HCT116 (cell line): ENCODE results near the gene MAML3. TPM values are rescaled to one million over a fixed set of nuclear protein-coding genes. Genes with fewer than 3 reads are reported as not detected.

Experiments used
- ATAC-seq: fragments of 200-7000 bp; cut with Tn5 transposase; 2 replicates; pipeline ENCODE4 v1.9.1; 2020; ENCODE audit warnings: mild to moderate bottlenecking, moderate library complexity
- BruUV-seq: library from RNA; stranded (reverse); fragments of 400-500 nt; replicated peaks from 2 replicates; lab custom pipeline; 2021; lab: Mats Ljungman, UMichigan
- CTCF ChIA-PET: fragments of 300-600 bp; sonication (Branson Sonifier 250); formaldehyde crosslinking; loops from one replicate; lab custom pipeline; 2021; ENCODE audit warnings: antibody characterized with exemption; lab: Charles Lee
- POLR2A ChIA-PET: fragments of 300-600, 350-600 bp; sonication (Branson Sonifier 250); formaldehyde crosslinking; loops from one replicate; lab custom pipeline; 2021; ENCODE audit warnings: antibody characterized with exemption; lab: Charles Lee
- RAD21 ChIA-PET, 2 experiments: fragments of 300-600 bp; sonication (Branson Sonifier 250); formaldehyde crosslinking; loops; one replicate each; lab custom pipeline; 2023; ENCODE audit warnings: low total read pairs in 2 of 2; ENCODE audit not compliant: uncharacterized antibody in 2 of 2, unreplicated experiment in 2 of 2, low non-redundant PET in 1 of 2; lab: Charles Lee
- DNase-seq: peaks from one replicate; pipeline ENCODE4 v3.0.0-alpha.2; 2010; ENCODE audit warnings: low read depth, low spot score
- H2AFZ ChIP-seq: fragments of 200-600 bp; shearing (Covaris generic), sonication (generic); 2 replicates; pipeline ENCODE4 v1.6.1; 2017; ENCODE audit warnings: low read depth, mixed run types, mixed read lengths, antibody characterized with exemption, low read length; ENCODE audit not compliant: poor library complexity, severe bottlenecking
- H3K27ac ChIP-seq: 2 replicates; pipeline ENCODE4 v1.5.1; 2012; ENCODE audit warnings: low read depth, low read length
- H3K27me3 ChIP-seq: fragments of 200-600 bp; sonication (generic); 2 replicates; pipeline ENCODE4 v1.6.1; 2016; ENCODE audit warnings: mixed run types, low read length, mixed read lengths; ENCODE audit not compliant: insufficient read depth
- H3K36me3 ChIP-seq, 2 experiments: fragments of 200-500 bp in 1 of 2; fragments of 200-600 bp in 1 of 2; sonication (Bioruptor generic) in 1 of 2; sonication (generic) in 1 of 2; 2 replicates each; pipeline versions ENCODE4 v1.5.1 to v1.6.1; 2014 to 2016; ENCODE audit warnings: low read length in 2 of 2, inconsistent platforms in 1 of 2, mixed read lengths in 1 of 2, mixed run types in 1 of 2; ENCODE audit not compliant: insufficient read depth in 2 of 2, control insufficient read depth in 1 of 2
- H3K4me1 ChIP-seq, 2 experiments: fragments of 200-600 bp in 1 of 2; sonication (generic) in 1 of 2; 2 replicates each; pipeline versions ENCODE4 v1.5.1 to v1.6.1; 2012 to 2017; ENCODE audit warnings: low read length in 2 of 2, inconsistent platforms in 1 of 2, mild to moderate bottlenecking in 1 of 2, mixed read lengths in 1 of 2, mixed run types in 1 of 2, moderate library complexity in 1 of 2; ENCODE audit not compliant: insufficient read depth in 2 of 2, control insufficient read depth in 1 of 2
- H3K4me2 ChIP-seq: fragments of 200-600 bp; sonication (generic); 2 replicates; pipeline ENCODE4 v1.6.1; 2017; ENCODE audit warnings: mixed run types, low read length, mixed read lengths
- H3K4me3 ChIP-seq, 2 experiments: fragments of 200-600 bp in 1 of 2; sonication (generic) in 1 of 2; replicated peaks in 1 of 2; 2 replicates each; pipeline ENCODE4 v1.5.1; 2011 to 2016; ENCODE audit warnings: low read length in 2 of 2, control low read depth in 1 of 2, low read depth in 1 of 2, mild to moderate bottlenecking in 1 of 2, mixed read lengths in 1 of 2, mixed run types in 1 of 2
- H3K79me2 ChIP-seq: fragments of 200-600 bp; sonication (generic); 2 replicates; pipeline ENCODE4 v1.6.1; 2017; ENCODE audit warnings: mild to moderate bottlenecking, mixed run types, low read length, moderate library complexity, mixed read lengths; ENCODE audit not compliant: insufficient read depth
- H3K9ac ChIP-seq: fragments of 200-600 bp; sonication (generic); 2 replicates; pipeline ENCODE4 v1.6.1; 2016; ENCODE audit warnings: low read length, mixed read lengths
- H3K9me2 ChIP-seq: fragments of 200-600 bp; sonication (generic), shearing (Covaris generic); 2 replicates; pipeline ENCODE4 v1.6.1; 2017; ENCODE audit warnings: mixed run types, mild to moderate bottlenecking, moderate library complexity; ENCODE audit not compliant: insufficient read depth
- H3K9me3 ChIP-seq, 2 experiments: fragments of 200-500 bp in 1 of 2; fragments of 200-600 bp in 1 of 2; sonication (Bioruptor generic) in 1 of 2; sonication (generic) in 1 of 2; 2 replicates each; pipeline ENCODE4 v1.6.1; 2014 to 2017; ENCODE audit warnings: low read length in 2 of 2, mixed read lengths in 2 of 2, inconsistent platforms in 1 of 2, low read depth in 1 of 2, mild to moderate bottlenecking in 1 of 2, mixed run types in 1 of 2, moderate library complexity in 1 of 2; ENCODE audit not compliant: control insufficient read depth in 1 of 2, insufficient read depth in 1 of 2
- H4K20me1 ChIP-seq: fragments of 200-600 bp; sonication (generic), shearing (Covaris generic); 2 replicates; pipeline ENCODE4 v1.6.1; 2017; ENCODE audit warnings: mixed run types, mild to moderate bottlenecking, moderate library complexity; ENCODE audit not compliant: insufficient read depth
- EGR1 ChIP-seq: IDR thresholded peaks from 2 replicates; pipeline ENCODE4 v1.6.1; 2012; ENCODE audit warnings: low read depth
- MAX ChIP-seq: IDR thresholded peaks from 2 replicates; pipeline ENCODE4 v1.6.1; 2012
- POLR2AphosphoS5 ChIP-seq: IDR thresholded peaks from 2 replicates; pipeline ENCODE4 v1.6.1; 2011; ENCODE audit warnings: mild to moderate bottlenecking, low read depth, low read length, moderate library complexity
- SIN3A ChIP-seq: IDR thresholded peaks from 2 replicates; pipeline ENCODE4 v1.6.1; 2012; ENCODE audit warnings: low read depth
- SP1 ChIP-seq: IDR thresholded peaks from 2 replicates; pipeline ENCODE4 v1.6.1; 2012; ENCODE audit warnings: low read depth
- SRF ChIP-seq: IDR thresholded peaks from 2 replicates; pipeline ENCODE4 v1.6.1; 2012; ENCODE audit warnings: low read depth
- TCF7L2 ChIP-seq: IDR thresholded peaks from 2 replicates; pipeline ENCODE4 v1.7.0; 2011; ENCODE audit warnings: borderline replicate concordance, inconsistent platforms; ENCODE audit not compliant: insufficient read depth, insufficient read length; ENCODE audit errors: extremely low read depth
- YY1 ChIP-seq: IDR thresholded peaks from 2 replicates; pipeline ENCODE4 v1.6.1; 2011; ENCODE audit warnings: low read length, low read depth, moderate library complexity, mild to moderate bottlenecking; ENCODE audit not compliant: insufficient replicate concordance; ENCODE audit errors: extremely low read depth
- ZNF274 ChIP-seq: fragments of 200-500 bp; sonication (Bioruptor generic); IDR thresholded peaks from 2 replicates; pipeline ENCODE4 v1.6.1; 2014; ENCODE audit warnings: mild to moderate bottlenecking, low read depth, low read length, inconsistent platforms
- intact Hi-C: fragments of 100-400 bp; cut with micrococcal nuclease; formaldehyde crosslinking; loops from 2 replicates; pipeline ENCODE4 v1.10.0; 2022
- total RNA-seq: library from RNA; stranded (reverse); gene quantifications from one replicate; pipeline ENCODE4 v1.2.1, GENCODE V29; 2021; ENCODE audit not compliant: unreplicated experiment
- TF ChIP-seq, protein P1 (sequence below): IDR thresholded peaks from 2 replicates; pipeline ENCODE4 v1.6.1; 2012
- TF ChIP-seq, protein P2 (sequence below): IDR thresholded peaks from 2 replicates; pipeline ENCODE4 v1.6.1; 2012; ENCODE audit warnings: low read depth

MAML3 gene
- total RNA-seq, 1 experiment from 2014 or later, result 3.1 TPM

GRCh38 chr4:139696491-139696890 lies 457.5 kb downstream of the MAML3 start:
- no TSS peak for BruUV-seq
- Histone ChIP-seq H3K9me2 (no peaks in the 10 kb centered on the region), H3K9me3 (no peaks in the 10 kb centered on the region), H4K20me1 (no peaks in the 10 kb centered on the region), H3K36me3 (no peaks in the 10 kb centered on the region), H3K4me2 (no peak overlapping the region), H3K4me1 (no peaks in the 10 kb centered on the region), H3K79me2 (no peaks in the 10 kb centered on the region), H2AFZ (no peak overlapping the region), H3K9ac (no peak overlapping the region), H3K4me3 (no peak overlapping the region), H3K27me3 (no peaks in the 10 kb centered on the region), H3K27ac (no peak overlapping the region)
- ChIA-PET RAD21 (no interaction called here), CTCF (no interaction called here), POLR2A (no interaction called here)
- intact Hi-C loops, result no loop called here
- no peak for DNase-seq
- TF ChIP-seq ZNF274 (no peak), SRF (no peak), MAX (no peak), POLR2AphosphoS5 (no peak), TCF7L2 (no peak), SP1 (no peak), YY1 (no peak), EGR1 (no peak), SIN3A (no peak)
- TF ChIP-seq, protein P1, sequence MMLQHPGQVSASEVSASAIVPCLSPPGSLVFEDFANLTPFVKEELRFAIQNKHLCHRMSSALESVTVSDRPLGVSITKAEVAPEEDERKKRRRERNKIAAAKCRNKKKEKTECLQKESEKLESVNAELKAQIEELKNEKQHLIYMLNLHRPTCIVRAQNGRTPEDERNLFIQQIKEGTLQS, result no peak
- TF ChIP-seq, protein P2, sequence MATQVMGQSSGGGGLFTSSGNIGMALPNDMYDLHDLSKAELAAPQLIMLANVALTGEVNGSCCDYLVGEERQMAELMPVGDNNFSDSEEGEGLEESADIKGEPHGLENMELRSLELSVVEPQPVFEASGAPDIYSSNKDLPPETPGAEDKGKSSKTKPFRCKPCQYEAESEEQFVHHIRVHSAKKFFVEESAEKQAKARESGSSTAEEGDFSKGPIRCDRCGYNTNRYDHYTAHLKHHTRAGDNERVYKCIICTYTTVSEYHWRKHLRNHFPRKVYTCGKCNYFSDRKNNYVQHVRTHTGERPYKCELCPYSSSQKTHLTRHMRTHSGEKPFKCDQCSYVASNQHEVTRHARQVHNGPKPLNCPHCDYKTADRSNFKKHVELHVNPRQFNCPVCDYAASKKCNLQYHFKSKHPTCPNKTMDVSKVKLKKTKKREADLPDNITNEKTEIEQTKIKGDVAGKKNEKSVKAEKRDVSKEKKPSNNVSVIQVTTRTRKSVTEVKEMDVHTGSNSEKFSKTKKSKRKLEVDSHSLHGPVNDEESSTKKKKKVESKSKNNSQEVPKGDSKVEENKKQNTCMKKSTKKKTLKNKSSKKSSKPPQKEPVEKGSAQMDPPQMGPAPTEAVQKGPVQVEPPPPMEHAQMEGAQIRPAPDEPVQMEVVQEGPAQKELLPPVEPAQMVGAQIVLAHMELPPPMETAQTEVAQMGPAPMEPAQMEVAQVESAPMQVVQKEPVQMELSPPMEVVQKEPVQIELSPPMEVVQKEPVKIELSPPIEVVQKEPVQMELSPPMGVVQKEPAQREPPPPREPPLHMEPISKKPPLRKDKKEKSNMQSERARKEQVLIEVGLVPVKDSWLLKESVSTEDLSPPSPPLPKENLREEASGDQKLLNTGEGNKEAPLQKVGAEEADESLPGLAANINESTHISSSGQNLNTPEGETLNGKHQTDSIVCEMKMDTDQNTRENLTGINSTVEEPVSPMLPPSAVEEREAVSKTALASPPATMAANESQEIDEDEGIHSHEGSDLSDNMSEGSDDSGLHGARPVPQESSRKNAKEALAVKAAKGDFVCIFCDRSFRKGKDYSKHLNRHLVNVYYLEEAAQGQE, result no peak
- no peak for ATAC-seq
